GM21576 (cell line): ENCODE data around the gene AGXT.

Experiments
- ATAC-seq: cut with Tn5 transposase; IDR thresholded peaks from one replicate; pipeline ENCODE4 v1.9.1; 2021; ENCODE audit warnings: mild to moderate bottlenecking, moderate library complexity; ENCODE audit not compliant: unreplicated experiment

The AGXT gene

GRCh38 chr2:240912878-240913809 is 44.5 kb downstream of the AGXT start:
- no peak for ATAC-seq

DNA sequence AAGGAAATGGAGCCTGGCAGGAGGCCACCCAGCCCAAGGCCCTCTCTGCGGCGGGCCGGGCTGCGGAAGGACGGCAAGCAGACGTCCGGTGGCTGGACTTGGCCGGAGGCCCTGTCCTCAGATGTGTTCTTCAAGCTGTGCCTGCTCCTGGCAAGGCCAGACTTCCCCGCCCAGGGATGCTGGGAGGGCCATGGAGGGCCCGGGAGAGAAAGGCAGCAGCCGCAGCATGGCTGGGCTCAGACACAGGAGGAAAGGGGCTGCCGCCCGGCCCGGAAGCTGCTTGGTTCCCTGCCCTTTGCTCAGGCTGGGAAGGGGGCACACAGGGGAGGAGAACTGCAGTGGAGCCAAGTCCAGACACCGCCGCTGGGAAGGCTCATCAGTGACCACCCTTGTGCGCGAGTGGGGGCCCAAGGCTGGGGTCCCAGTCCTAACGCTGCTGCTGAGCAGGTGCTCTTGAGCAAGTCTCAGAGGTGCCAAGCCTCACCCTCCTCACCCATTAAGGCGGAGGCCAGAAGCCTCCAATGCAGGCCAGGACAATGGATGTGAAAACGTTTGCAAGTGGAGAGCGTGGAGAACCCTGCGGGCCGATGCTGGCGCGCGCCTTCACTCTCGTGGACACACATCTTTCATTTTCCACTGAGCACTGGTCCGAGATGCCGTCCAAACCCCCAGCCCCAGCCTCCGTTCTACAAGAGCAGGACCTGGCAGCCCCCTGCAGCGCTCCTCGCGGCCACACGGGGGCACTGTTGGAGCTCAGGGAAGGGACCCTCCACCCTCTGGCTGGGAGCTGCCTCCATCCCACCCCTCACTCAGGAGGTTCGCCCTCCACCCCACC is 45.4 kb downstream of the AGXT start:
- ATAC-seq = no peak

- ATAC-seq = no peak
These were observed 46.3 kb downstream of the AGXT start for GRCh38 chr2:240914645-240915525.

DNA sequence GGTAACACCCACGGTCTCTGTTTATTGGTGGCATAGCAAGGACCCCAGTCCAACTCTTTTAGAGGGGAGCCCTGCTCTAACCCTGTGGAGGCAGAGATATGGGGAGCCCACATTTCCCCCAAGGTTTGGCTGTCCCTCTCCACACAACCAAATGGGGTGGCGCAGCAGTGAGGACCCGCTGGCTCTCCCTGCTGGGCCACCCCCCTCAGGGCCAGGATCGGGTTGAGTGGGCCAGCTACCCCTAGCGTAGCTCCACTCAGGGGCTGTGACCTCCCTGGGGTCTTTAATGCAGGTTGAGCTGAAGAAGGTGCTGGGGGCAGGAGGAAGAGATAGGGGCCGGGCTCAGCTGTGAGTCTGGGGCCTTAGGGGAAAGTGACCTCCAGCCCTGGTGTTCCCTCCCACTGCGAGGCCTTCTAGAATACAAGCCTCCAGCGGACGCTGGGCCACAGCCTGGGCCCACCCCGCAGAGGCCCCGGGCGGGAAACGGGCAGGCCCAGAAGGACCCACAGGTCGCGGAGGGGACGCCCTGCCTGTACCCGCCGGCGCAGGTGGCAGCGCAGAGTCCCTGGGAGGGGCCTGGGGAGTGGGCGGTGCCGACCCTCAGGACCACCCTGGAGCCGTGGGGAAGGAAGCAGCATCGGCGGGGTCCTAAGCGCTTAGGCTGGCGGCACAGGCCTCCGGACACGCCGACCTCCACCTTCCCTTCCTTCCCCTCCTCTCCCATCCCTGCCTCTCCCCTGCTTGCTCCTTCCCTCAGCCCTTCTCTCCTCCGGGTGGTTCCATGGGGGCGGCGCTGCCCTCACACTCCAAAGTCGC is 47.1 kb downstream of the AGXT start:
- no peak for ATAC-seq

GRCh38 chr2:240916571-240917008 is 48.0 kb downstream of the AGXT start:
- no peak for ATAC-seq

- no peak for ATAC-seq
These were observed 48.5 kb downstream of the AGXT start for GRCh38 chr2:240917009-240917683.

- no peak for ATAC-seq
These were observed 49.1 kb downstream of the AGXT start for GRCh38 chr2:240917684-240918257.

GRCh38 chr2:240918258-240919091 is 49.9 kb downstream of the AGXT start:
- ATAC-seq = no peak

- ATAC-seq = no peak
These were observed 50.6 kb downstream of the AGXT start for GRCh38 chr2:240919161-240919781.

- no peak for ATAC-seq
These were observed 51.5 kb downstream of the AGXT start for GRCh38 chr2:240919786-240920782.

DNA sequence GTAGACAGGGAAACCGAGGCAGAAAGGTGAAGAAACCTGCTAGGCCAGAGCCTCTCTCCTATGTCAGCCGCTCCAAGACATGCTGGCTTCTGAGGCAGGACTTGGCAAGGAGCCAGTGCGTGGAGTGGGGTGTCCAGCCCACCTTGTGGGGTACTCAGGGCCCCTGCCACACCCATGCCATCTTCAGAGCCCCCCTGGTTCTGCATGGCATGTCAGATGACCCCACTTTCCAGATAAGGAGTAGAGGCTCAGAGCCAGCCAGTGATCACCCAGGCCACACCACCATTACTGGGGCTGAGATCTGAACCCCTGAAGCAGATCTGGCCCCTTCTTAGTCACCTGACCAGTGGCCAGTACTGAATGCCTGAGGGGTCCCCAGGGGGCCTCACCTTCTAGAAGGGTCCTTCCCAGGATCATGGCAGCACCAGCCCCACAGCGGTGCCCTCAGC is 52.2 kb downstream of the AGXT start:
- no peak for ATAC-seq

- no peak for ATAC-seq
These were observed 52.8 kb downstream of the AGXT start for GRCh38 chr2:240921311-240921994.

- ATAC-seq = no peak
These were observed 53.3 kb downstream of the AGXT start for GRCh38 chr2:240921995-240922244.

DNA sequence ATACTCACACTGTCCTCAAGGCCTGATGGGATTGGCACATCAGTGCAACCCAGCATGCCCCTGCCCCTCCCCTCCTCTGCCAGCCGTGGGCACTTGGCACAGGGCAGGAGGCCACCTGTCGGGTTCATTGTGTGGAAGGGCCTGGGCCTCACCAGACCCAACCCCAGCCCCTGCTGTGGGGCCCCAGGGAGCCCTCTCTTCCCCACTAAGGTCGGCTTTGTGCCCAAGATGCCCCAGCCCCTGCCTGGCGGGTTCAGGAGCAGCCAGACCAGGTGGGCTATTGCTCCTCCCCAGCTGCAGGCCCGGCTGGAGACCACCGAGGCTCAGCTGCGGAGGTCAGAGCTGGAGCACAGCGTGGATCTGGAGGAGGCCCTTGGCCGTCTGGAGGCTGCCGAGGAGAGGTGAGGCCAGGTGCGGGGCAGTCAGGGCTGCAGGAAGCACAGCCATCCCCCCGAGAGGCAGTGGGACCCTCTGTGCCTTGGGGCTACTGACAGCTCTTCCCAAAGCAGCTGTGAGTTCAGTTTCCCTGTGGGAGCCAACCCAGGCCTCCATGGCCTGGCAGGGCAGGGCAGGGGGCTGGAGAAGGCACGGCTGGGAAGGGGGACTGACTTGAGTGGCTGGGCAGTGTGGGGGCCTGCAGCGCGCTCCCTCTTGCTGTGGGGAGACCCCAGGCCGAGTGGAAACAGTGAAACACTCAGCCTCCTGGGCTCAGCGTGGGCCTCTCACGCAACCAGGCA is 53.8 kb downstream of the AGXT start:
- no peak for ATAC-seq

DNA sequence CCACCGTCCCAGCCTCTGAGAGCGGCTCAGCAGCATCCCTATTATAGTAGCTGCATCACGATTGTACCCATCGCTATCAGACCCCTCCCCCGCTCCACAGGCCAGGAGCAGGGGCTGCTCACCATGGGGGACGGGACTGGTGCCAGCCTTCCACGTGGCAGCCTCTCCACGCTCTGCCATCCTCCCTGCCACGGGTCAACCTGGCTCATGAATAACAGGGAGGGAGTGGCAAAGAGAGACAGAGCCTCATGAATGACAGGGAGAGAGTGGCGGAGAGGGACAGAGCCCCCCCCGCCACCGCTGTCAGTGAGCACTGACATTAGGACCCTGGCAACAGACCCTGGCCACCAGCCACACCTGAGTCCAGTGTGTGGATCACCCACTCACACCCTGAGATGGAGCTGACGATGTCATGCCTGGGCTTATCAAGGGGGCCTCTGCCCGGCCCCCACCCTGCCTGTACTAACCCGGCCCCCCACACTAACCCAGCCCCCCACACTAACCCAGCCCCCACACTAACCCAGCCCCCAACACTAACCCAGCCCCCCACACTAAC is 54.4 kb downstream of the AGXT start:
- no peak for ATAC-seq
